ENCODE measurements around the gene TGFBI.

DNA sequence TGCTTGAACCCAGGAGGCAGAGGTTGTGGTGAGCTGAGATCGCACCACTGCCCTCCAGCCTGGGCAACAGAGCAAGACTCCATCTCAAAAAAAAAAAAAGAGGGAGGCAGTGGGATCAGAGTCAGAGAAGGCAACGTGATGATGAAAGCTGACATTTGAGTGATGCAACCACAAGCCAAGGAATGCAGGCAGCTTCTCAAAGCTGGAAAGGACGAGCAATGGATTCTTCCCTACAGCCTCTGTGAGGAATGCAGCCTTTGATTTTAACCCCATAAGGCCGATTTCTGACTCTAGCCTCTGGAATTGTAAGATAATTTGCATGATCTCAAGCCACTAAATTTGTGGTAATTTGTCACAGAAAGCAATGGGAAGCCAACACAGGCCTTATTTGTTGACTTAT is 9.8 kb downstream of the TGFBI start:
- TF ChIP-seq CTCF (IDR thresholded peaks at IDR 0.05) (no peak), POLR2A (IDR thresholded peaks at IDR 0.05) (no peak)

Measured in esophagus squamous epithelium (tissue), 4 donors.